Measurements from ENCODE around the gene RAB40AL.

DNA sequence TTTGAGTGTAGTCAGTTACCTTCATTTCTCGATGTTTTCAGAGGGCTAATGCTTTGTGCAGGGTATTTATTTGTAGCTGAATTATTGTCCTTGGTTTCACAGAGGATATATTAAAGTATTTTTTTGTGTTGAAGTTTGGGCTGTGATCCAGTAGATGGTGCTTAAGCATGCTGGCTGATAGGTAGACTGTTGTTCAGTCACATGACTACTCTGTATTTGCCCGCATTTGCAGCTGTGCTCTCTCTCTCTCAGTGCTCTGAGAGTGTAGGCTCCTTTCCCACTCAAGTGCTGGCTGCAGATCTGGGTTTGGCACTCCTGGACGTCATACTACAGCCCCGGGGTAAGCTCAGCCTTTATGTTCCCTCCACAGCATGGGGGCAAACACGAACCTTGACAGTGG lies 21.7 kb downstream of the RAB40AL start:
- TF ChIP-seq, protein P1, sequence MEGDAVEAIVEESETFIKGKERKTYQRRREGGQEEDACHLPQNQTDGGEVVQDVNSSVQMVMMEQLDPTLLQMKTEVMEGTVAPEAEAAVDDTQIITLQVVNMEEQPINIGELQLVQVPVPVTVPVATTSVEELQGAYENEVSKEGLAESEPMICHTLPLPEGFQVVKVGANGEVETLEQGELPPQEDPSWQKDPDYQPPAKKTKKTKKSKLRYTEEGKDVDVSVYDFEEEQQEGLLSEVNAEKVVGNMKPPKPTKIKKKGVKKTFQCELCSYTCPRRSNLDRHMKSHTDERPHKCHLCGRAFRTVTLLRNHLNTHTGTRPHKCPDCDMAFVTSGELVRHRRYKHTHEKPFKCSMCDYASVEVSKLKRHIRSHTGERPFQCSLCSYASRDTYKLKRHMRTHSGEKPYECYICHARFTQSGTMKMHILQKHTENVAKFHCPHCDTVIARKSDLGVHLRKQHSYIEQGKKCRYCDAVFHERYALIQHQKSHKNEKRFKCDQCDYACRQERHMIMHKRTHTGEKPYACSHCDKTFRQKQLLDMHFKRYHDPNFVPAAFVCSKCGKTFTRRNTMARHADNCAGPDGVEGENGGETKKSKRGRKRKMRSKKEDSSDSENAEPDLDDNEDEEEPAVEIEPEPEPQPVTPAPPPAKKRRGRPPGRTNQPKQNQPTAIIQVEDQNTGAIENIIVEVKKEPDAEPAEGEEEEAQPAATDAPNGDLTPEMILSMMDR (IDR thresholded peaks at IDR 0.05): no peak
- no peak for TF ChIP-seq POLR2A (IDR thresholded peaks at IDR 0.05)
- TF ChIP-seq POLR2AphosphoS5 (IDR thresholded peaks at IDR 0.05): no peak

Data from breast epithelium (tissue), 3 donors.